GM18517 (cell line): ENCODE results near the gene TLN1.

Experiments used
- ATAC-seq: cut with Tn5 transposase; IDR thresholded peaks from one replicate; pipeline ENCODE4 v1.9.1; 2021; ENCODE audit warnings: mild to moderate bottlenecking, moderate library complexity; ENCODE audit not compliant: unreplicated experiment

The TLN1 gene, protein sequence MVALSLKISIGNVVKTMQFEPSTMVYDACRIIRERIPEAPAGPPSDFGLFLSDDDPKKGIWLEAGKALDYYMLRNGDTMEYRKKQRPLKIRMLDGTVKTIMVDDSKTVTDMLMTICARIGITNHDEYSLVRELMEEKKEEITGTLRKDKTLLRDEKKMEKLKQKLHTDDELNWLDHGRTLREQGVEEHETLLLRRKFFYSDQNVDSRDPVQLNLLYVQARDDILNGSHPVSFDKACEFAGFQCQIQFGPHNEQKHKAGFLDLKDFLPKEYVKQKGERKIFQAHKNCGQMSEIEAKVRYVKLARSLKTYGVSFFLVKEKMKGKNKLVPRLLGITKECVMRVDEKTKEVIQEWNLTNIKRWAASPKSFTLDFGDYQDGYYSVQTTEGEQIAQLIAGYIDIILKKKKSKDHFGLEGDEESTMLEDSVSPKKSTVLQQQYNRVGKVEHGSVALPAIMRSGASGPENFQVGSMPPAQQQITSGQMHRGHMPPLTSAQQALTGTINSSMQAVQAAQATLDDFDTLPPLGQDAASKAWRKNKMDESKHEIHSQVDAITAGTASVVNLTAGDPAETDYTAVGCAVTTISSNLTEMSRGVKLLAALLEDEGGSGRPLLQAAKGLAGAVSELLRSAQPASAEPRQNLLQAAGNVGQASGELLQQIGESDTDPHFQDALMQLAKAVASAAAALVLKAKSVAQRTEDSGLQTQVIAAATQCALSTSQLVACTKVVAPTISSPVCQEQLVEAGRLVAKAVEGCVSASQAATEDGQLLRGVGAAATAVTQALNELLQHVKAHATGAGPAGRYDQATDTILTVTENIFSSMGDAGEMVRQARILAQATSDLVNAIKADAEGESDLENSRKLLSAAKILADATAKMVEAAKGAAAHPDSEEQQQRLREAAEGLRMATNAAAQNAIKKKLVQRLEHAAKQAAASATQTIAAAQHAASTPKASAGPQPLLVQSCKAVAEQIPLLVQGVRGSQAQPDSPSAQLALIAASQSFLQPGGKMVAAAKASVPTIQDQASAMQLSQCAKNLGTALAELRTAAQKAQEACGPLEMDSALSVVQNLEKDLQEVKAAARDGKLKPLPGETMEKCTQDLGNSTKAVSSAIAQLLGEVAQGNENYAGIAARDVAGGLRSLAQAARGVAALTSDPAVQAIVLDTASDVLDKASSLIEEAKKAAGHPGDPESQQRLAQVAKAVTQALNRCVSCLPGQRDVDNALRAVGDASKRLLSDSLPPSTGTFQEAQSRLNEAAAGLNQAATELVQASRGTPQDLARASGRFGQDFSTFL (N-terminal part only)

GRCh38 chr9:35732185-35732799, at the start of gene TLN1, which contains the start of gene CREB3:
TLN1 (minus strand) TSS chr9:35732195; CDS start chr9:35725694, 6,501 bp downstream.
CREB3 (plus strand) TSS chr9:35732666; CDS start chr9:35732773, 107 bp downstream.
- ATAC-seq, result peak; percentile 80

- ATAC-seq, result no peak
Observed at GRCh38 chr9:35781066-35781465, 49.1 kb upstream of the TLN1 start.

DNA sequence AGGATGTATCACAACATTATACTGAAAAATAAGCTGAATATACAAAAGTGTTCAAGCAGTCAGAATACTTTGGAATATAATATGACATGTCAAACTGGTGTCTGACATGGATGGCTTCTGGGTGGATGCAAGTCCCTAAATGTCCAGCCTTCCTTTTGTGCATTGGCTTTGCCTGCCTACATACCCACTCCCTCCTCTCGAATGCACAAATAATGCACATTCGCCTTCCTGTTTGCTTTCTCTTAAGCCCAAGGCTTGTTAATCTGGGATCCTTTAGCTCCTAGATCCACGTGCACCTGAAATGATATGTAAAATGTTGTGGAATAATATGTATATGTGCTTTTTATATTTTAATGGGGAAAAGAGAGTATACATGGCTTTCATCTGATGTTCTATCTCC, 46.5 kb upstream of the TLN1 start:
- ATAC-seq, result no peak

GRCh38 chr9:35776018-35776417, 44.0 kb upstream of the TLN1 start:
- peak; percentile 49 for ATAC-seq

DNA sequence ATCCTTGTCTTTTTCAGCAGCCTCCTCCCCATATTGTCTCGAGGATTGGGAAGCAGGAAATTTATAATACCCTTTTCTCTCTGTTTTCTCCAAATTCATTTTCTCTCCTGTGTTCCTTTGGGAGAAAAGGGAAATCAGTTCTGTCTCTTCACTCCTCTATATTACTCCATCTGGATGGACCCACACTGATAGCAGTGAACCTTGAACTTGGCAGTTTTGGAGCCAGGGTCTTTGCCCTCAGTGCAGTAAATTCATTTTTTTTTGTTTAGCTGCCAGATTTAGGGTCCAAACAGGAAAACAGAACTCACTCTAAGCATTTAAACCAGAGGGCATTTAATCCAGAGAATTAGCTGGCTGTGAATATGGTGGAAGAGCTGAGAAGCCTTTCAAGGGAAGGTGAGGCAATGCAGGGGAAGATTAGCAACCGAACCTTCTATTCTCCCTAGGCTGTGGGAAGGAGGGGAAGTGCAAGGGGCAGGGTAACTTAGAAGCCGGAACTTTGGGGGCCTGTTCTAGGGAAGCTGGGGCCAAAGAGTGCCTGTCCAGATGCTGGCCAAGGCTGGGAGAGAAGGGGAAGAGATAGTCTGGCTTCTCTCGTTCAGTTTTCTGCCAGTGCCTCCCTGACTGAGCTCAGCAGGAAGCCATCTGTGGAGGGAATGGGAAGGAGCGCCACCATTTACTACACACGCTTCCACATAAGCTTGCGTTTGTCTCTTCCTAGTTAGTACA, 43.1 kb upstream of the TLN1 start:
- no peak for ATAC-seq

DNA sequence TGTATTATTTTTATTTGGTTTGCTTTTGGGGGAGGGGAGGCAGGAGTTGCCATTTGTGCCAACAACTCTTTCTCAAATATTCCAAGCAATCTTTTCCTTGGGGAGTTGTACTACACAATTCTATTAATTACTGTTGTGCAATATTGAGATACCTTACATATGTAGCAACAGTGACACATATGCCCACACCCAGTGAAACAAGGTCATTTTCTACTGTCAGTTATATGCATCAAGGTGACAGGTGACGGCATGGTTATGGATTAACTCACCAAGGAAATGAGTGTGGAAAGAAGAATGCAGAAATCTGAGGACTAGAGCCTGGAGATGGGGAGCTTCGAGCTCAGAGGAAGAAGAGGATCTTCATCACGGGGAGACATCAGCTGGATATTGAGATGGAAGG, 39.9 kb upstream of the TLN1 start:
- ATAC-seq, result no peak

DNA sequence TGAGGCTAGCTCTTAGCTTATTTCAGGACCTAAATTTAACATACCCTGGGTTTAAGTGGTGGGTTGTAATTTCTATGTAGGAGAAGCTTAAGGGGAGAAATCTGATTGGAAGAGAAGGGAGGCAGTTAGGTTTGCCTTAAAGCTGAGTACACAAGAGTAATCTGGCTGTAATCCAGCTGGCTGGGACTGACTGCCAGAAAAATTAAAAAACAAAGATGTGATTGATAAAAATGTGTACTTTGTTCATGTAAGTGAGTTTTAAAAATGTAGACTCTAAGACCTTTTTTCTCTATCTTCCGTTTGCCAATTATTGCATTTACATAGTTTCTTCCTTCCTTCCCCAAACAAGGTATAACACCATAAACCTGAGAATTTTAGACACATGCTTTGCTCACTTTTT, 39.5 kb upstream of the TLN1 start:
- ATAC-seq, result no peak

- ATAC-seq, result no peak
Observed at GRCh38 chr9:35771075-35771433, 39.1 kb upstream of the TLN1 start.

- ATAC-seq, result no peak
Observed at GRCh38 chr9:35769763-35770162, 37.8 kb upstream of the TLN1 start.

DNA sequence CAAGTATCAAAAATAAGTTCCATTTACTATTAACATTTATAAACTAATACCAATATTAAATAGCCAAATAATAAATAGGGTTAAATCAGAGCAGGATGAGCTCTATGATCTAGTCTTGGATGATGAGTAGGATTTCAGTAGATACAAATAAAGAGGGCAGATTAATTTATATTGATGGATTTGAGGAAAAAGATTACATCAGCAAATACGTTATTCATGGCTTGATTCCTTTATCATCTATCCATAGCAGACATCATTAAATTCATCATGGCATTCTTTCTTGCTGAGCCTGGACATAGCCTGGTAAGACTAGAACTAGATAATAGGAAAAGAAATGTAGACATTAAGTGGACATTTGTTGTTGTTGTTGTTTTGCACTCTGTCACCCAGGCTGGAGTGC, 35.5 kb upstream of the TLN1 start:
- no peak for ATAC-seq

DNA sequence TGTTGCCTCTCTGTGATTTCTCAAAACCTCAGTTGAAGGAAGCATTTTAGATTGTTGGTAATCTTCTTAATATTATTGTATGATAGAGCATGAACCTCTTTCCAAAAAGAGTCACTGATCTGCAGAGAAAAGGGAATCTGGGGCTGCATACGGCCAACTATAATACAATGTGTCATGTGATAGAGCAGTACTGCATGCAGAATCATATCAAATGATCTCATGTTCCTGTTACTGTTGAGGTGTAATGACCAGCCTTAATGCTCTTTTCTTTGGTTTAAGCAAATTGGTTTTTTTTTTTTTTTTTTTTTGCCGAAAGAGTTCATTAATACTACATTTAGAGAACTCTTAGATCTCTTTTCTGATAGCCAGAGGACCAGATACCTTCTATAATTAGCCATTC, 35.0 kb upstream of the TLN1 start:
- no peak for ATAC-seq

GRCh38 chr9:35763803-35764202, 31.8 kb upstream of the TLN1 start:
- no peak for ATAC-seq

- no peak for ATAC-seq
Observed at GRCh38 chr9:35763181-35763580, 31.2 kb upstream of the TLN1 start.

- ATAC-seq, result no peak
Observed at GRCh38 chr9:35760651-35761050, 28.7 kb upstream of the TLN1 start.

GRCh38 chr9:35759795-35760194, 27.8 kb upstream of the TLN1 start:
- ATAC-seq, result no peak

- no peak for ATAC-seq
Observed at GRCh38 chr9:35758475-35759050, 26.6 kb upstream of the TLN1 start.

- ATAC-seq, result no peak
Observed at GRCh38 chr9:35757892-35758275, 25.9 kb upstream of the TLN1 start.

GRCh38 chr9:35757226-35757891, 25.4 kb upstream of the TLN1 start:
- ATAC-seq, result peak; percentile 38
